ENCODE results near the gene FKBP1C. TPM values are rescaled to one million over a fixed set of nuclear protein-coding genes. Genes with fewer than 3 reads are reported as not detected.

FKBP1C gene
- polyA plus RNA-seq, 1 donor from 2014 or later, result 0.54 TPM

GRCh38 chr6:63261820-63262219, 50.6 kb downstream of the FKBP1C start:
- no peaks in the 10 kb centered on the region for H4K20me1 ChIP-seq (ENCODE audit: insufficient read depth)
- H3K36me3 ChIP-seq (ENCODE audit: insufficient read depth, low read length), result no peaks in the 10 kb centered on the region
- H3K9me2 ChIP-seq (ENCODE audit: insufficient read depth, low read length), result no peaks in the 10 kb centered on the region
- no peak overlapping the region for H2AFZ ChIP-seq (ENCODE audit: low read depth, low read length)
- H3K9me3 ChIP-seq (ENCODE audit: low read length), result no peaks in the 10 kb centered on the region
- no peak overlapping the region for H3K4me3 ChIP-seq (ENCODE audit: low read length)
- no peak overlapping the region for H3K9ac ChIP-seq (ENCODE audit: low read length)
- no peaks in the 10 kb centered on the region for H3F3A ChIP-seq (ENCODE audit: insufficient read depth, low read length, poor library complexity, severe bottlenecking)
- no peak overlapping the region for H3K27ac ChIP-seq (ENCODE audit: low read length)
- TF ChIP-seq SMC3 (conservative IDR thresholded peaks at IDR 0.05; ENCODE audit: poor library complexity) (no peak), MXI1 (conservative IDR thresholded peaks at IDR 0.05; ENCODE audit: poor library complexity, severe bottlenecking) (no peak), TAF1 (IDR thresholded peaks at IDR 0.05; ENCODE audit: low read depth) (no peak), POLR2AphosphoS5 (IDR thresholded peaks at IDR 0.05) (no peak), EP300 (conservative IDR thresholded peaks at IDR 0.05; ENCODE audit: poor library complexity, severe bottlenecking) (no peak), EZH2 (IDR thresholded peaks at IDR 0.05; ENCODE audit: borderline replicate concordance, insufficient read depth, low read length, poor library complexity, severe bottlenecking) (no peak)
- H3K27me3 ChIP-seq (ENCODE audit: insufficient read depth, low read depth, low read length), result no peaks in the 10 kb centered on the region
- no peaks in the 10 kb centered on the region for H3K79me2 ChIP-seq (replicated peaks; ENCODE audit: insufficient read depth, low read length)
- H3K4me2 ChIP-seq (ENCODE audit: low read length), result no peak overlapping the region

Small RNA genes lying within 50 kb of the gene (small RNA-seq; reads per million reads assigned to genes)
- gene SPTLC1P3, result 0 to 0.03 (median 0) reads per million in 3 experiments

Other genes starting within 250 kb of the FKBP1C start
- not detected in 2 replicates for gene LGSN, start 108.5 kb downstream of the FKBP1C start, polyA plus RNA-seq